GM12878 (cell line): Measurements from ENCODE around the gene TH. TPM values are rescaled to one million over a fixed set of nuclear protein-coding genes. Genes with fewer than 3 reads are reported as not detected.

Source experiments
- ATAC-seq: fragments of 200-7000 bp; cut with Tn5 transposase; 3 replicates; pipeline ENCODE4 v1.9.1; 2020; ENCODE audit warnings: mild to moderate bottlenecking, moderate library complexity
- BruUV-seq: library from RNA; stranded (reverse); fragments of 400-500 nt; replicated peaks from 2 replicates; lab custom pipeline; 2021; lab: Mats Ljungman, UMichigan
- CTCF ChIA-PET: fragments of 300-600 bp; sonication (Branson Sonifier 250); formaldehyde crosslinking; extraction: SDS; loops from one replicate; lab custom pipeline; 2021; ENCODE audit warnings: inconsistent platforms; lab: Yijun Ruan, JAX
- POLR2A ChIA-PET: fragments of 350-600 bp; formaldehyde crosslinking; extraction: SDS; loops from one replicate; lab custom pipeline; 2021; ENCODE audit warnings: inconsistent platforms; lab: Charles Lee
- RAD21 ChIA-PET: fragments of 300-600 bp; sonication (Branson Sonifier 250); formaldehyde crosslinking; loops from one replicate; lab custom pipeline; 2023; ENCODE audit warnings: antibody characterized with exemption; ENCODE audit not compliant: unreplicated experiment; lab: Charles Lee
- SMC1A ChIA-PET: fragments of 300-600 bp; sonication (Branson Sonifier 250); formaldehyde crosslinking; loops from one replicate; lab custom pipeline; 2023; ENCODE audit not compliant: unreplicated experiment, uncharacterized antibody; lab: Charles Lee
- DNase-seq: peaks from one replicate; pipeline ENCODE4 v3.0.0-alpha.2; 2011; ENCODE audit warnings: low read depth, low spot score
- FAIRE-seq: peaks from 3 replicates; lab custom pipeline; 2011; peaks lifted over from hg19 to GRCh38; lab: Jason Lieb, UNC
- H2AFZ ChIP-seq: 2 replicates; pipeline ENCODE4 v1.6.0; 2011; ENCODE audit warnings: low read depth, low read length, control low read depth; ENCODE audit not compliant: control insufficient read depth
- H3K27ac ChIP-seq: 2 replicates; pipeline ENCODE4 v1.5.1; 2011; ENCODE audit warnings: control low read depth; ENCODE audit not compliant: control insufficient read depth, insufficient read depth
- H3K27me3 ChIP-seq, 2 experiments: replicated peaks in 1 of 2; 2 replicates each; pipeline versions ENCODE4 v1.6.0 to v1.6.1; 2011; ENCODE audit warnings: low read length in 1 of 2; ENCODE audit not compliant: control insufficient read depth in 2 of 2, insufficient read depth in 2 of 2
- H3K36me3 ChIP-seq, 2 experiments: 2 replicates each; pipeline ENCODE4 v1.5.1; 2011; ENCODE audit warnings: low read length in 1 of 2; ENCODE audit not compliant: control insufficient read depth in 2 of 2, insufficient read depth in 2 of 2
- H3K4me1 ChIP-seq: 2 replicates; pipeline ENCODE4 v1.6.1; 2011; ENCODE audit warnings: mild to moderate bottlenecking, low read length, moderate library complexity, mixed read lengths; ENCODE audit not compliant: control insufficient read depth, insufficient read depth
- H3K4me2 ChIP-seq: 2 replicates; pipeline ENCODE4 v1.6.0; 2011; ENCODE audit warnings: control low read depth; ENCODE audit not compliant: control insufficient read depth, insufficient read depth
- H3K4me3 ChIP-seq: fragments of 200-600 bp; sonication (generic); 2 replicates; pipeline ENCODE4 v1.5.1; 2016
- H3K79me2 ChIP-seq: 2 replicates; pipeline ENCODE4 v1.6.0; 2011; ENCODE audit warnings: low read length; ENCODE audit not compliant: control insufficient read depth, insufficient read depth
- H3K9ac ChIP-seq: 2 replicates; pipeline ENCODE4 v1.8.0; 2011; ENCODE audit warnings: low read length, control low read depth, mixed read lengths; ENCODE audit not compliant: control insufficient read depth, insufficient read depth
- H3K9me3 ChIP-seq: replicated peaks from 3 replicates; pipeline ENCODE4 v1.5.1; 2011; ENCODE audit warnings: mild to moderate bottlenecking, low read length; ENCODE audit not compliant: control insufficient read depth, insufficient read depth
- H4K20me1 ChIP-seq: 2 replicates; pipeline ENCODE4 v1.6.0; 2011; ENCODE audit not compliant: control insufficient read depth, insufficient read depth
- BMI1 ChIP-seq: fragments of 450-650 bp; IDR thresholded peaks from 2 replicates; pipeline ENCODE4 v1.6.1; 2016; ENCODE audit warnings: mild to moderate bottlenecking, moderate library complexity, borderline replicate concordance
- FOXM1 ChIP-seq: IDR thresholded peaks from 2 replicates; pipeline ENCODE4 v1.6.1; 2012; ENCODE audit warnings: low read depth, mild to moderate bottlenecking, inconsistent platforms, low read length, moderate library complexity
- HDAC2 ChIP-seq: fragments of 200-600 bp; sonication (generic); IDR thresholded peaks from 2 replicates; pipeline ENCODE4 v1.6.1; 2017
- NR2C1 ChIP-seq: fragments of 450-650 bp; IDR thresholded peaks from 2 replicates; pipeline ENCODE4 v1.6.1; 2017; ENCODE audit warnings: antibody characterized with exemption, mild to moderate bottlenecking, moderate library complexity
- RAD51 ChIP-seq: fragments of 450-650 bp; IDR thresholded peaks from 2 replicates; pipeline ENCODE4 v1.6.1; 2016; ENCODE audit warnings: moderate library complexity, mild to moderate bottlenecking, inconsistent platforms
- RCOR1 ChIP-seq: conservative IDR thresholded peaks from 2 replicates; pipeline ENCODE4 v1.6.1; 2012; ENCODE audit warnings: low read depth, low read length, improper control_type of control experiment
- RELA ChIP-seq: fragments of 450-650 bp; IDR thresholded peaks from 2 replicates; pipeline ENCODE4 v1.8.0; 2014; ENCODE audit warnings: borderline replicate concordance; ENCODE audit not compliant: partially characterized antibody
- SMAD5 ChIP-seq: IDR thresholded peaks from 2 replicates; pipeline ENCODE4 v1.6.1; 2016; ENCODE audit warnings: antibody characterized with exemption, low read depth
- SPI1 ChIP-seq: IDR thresholded peaks from 2 replicates; pipeline ENCODE4 v1.6.1; 2011; ENCODE audit warnings: low read depth, mild to moderate bottlenecking, low read length, moderate library complexity, borderline replicate concordance; ENCODE audit not compliant: insufficient read depth
- TAF1 ChIP-seq: IDR thresholded peaks from 2 replicates; pipeline ENCODE4 v1.6.1; 2011; ENCODE audit warnings: mild to moderate bottlenecking, low read depth, low read length, borderline replicate concordance
- TCF7 ChIP-seq: IDR thresholded peaks from 2 replicates; pipeline ENCODE4 v1.6.1; 2014; ENCODE audit warnings: antibody characterized with exemption, borderline replicate concordance
- ZSCAN29 ChIP-seq: fragments of 450-650 bp; IDR thresholded peaks from 2 replicates; pipeline ENCODE4 v1.6.1; 2017; ENCODE audit warnings: mild to moderate bottlenecking, moderate library complexity
- WGBS: methylation state at CpG from one replicate; pipeline ENCODE4 v1.1.6; 2016; ENCODE audit warnings: low lambda C conversion rate; ENCODE audit not compliant: insufficient replicate concordance, insufficient coverage; ENCODE audit errors: missing lambda C conversion rate; 5-methylcytosine and 5-hydroxymethylcytosine counted together
- in situ Hi-C: fragments of 300-500 bp; cut with MboI; formaldehyde crosslinking; loops from 9 replicates; pipeline ENCODE4 v1.14.3; 2018; ENCODE audit warnings: mixed read lengths
- intact Hi-C: fragments of 100-400 bp; cut with micrococcal nuclease; formaldehyde crosslinking; loops from one replicate; pipeline ENCODE4 v1.14.2; 2022; ENCODE audit not compliant: unreplicated experiment
- polyA plus RNA-seq, 11 experiments: library from polyadenylated mRNA; depleted of rRNA in 4 of 11; unstranded in 6 of 11; stranded (reverse) in 5 of 11; fragments of >200 nt; fragmentation: Nextera tagmentation in 4 of 11; fragmentation: Illumina TruSeq in 1 of 11; extraction: Ambion mirVana in 4 of 11; extraction: Trizol in 1 of 11; gene quantifications; 1 replicate in 1 of 11; 2 replicates in 10 of 11; pipeline versions ENCODE4 v1.2.1 to v1.2.3, GENCODE V29; 2011 to 2016; ENCODE audit warnings: inconsistent platforms in 2 of 11, missing spikeins in 2 of 11, low read depth in 1 of 11
- total RNA-seq, 4 experiments: library from RNA; depleted of rRNA in 3 of 4; stranded (reverse); fragments of >200 nt in 3 of 4; fragmentation: Illumina TruSeq in 1 of 4; extraction: Trizol in 1 of 4; gene quantifications; 2 replicates each; pipeline versions ENCODE4 v1.2.1 to v1.2.3, GENCODE V29; 2013 to 2021
- TF ChIP-seq, protein P1 (sequence below): fragments of 450-650 bp; IDR thresholded peaks from 2 replicates; pipeline ENCODE4 v1.6.1; 2017; ENCODE audit warnings: mild to moderate bottlenecking
- TF ChIP-seq, protein P2 (sequence below): fragments of 450-650 bp; formaldehyde crosslinking; IDR thresholded peaks from 2 replicates; pipeline ENCODE4 v1.4.0; 2022; ENCODE audit warnings: mild to moderate bottlenecking, moderate library complexity

TH gene
- total and polyA plus RNA-seq, 10 of the 15 experiments (the other 5 are each of a cell fraction or from before 2014, with no cell fraction given): not detected

DNA sequence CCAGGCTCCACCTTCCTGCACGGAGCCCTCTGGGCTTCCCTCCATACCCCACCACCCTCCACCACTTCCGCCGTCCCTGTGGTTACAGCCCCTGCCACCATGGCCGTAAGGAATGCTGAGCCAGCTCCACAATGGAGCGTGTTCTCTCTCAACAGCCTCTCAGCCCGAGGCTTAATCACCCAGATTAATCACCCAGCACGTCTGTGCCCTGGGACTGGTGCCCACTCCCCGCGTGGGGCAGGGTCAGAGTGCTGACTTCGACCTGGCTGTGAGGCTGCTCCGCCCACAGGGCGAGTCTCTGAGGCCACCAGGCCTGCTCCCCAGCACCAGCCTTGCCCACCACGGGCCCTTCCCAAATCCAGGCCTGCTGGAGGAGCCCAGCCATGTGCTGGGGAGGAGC is 4.0 kb upstream of the TH start:
- H3K36me3 ChIP-seq: no peaks in the 10 kb centered on the region
- in situ Hi-C loops: no loop called here
- H3K27me3 ChIP-seq: no peaks in the 10 kb centered on the region; a peak in 1 of 4 replicates
- H3K9me3 ChIP-seq: no peaks in the 10 kb centered on the region
- DNase-seq (no peak), FAIRE-seq (no peak), ATAC-seq (no peak)
- ChIA-PET CTCF (no interaction called here), RAD21 (no interaction called here), SMC1A (no interaction called here), POLR2A (no interaction called here)
- WGBS: 28% methylated on average over 13 of the region's 13 CpGs
- no peaks in the 10 kb centered on the region for H4K20me1 ChIP-seq
- H3K4me2 ChIP-seq: no peak overlapping the region
- intact Hi-C loops: no loop called here
- no peak overlapping the region for H3K27ac ChIP-seq
- no peaks in the 10 kb centered on the region for H3K4me1 ChIP-seq
- TF ChIP-seq TCF7 (no peak), RAD51 (no peak), FOXM1 (no peak), TAF1 (no peak), RELA (no peak), BMI1 (no peak), HDAC2 (no peak), SPI1 (no peak), RCOR1 (no peak)
- H3K9ac ChIP-seq: no peak overlapping the region
- H3K4me3 ChIP-seq: no peak overlapping the region
- no peak overlapping the region for H2AFZ ChIP-seq
- no peaks in the 10 kb centered on the region for H3K79me2 ChIP-seq
- no TSS peak for BruUV-seq

DNA sequence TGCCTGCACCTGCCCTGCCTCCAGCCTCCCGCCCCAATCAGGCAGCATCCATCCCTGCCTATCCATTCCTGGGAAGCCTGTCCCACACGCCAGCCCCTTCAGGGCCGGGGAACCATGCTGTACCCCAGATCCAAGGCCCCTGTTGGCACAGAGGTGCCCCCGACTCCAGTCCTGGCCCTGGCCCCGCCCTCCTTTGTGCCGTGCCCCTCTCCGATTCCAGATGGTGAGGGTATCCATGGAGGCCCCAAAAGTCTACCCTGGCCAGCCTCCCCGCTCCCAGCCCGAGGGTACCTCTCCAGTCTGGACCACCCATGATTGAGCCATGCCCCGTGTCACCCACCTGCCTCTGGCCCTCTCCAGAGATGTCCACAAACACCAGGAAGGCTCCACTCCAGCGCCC is 2.7 kb upstream of the TH start:
- Histone ChIP-seq H3K9me3 (no peaks in the 10 kb centered on the region), H3K27ac (no peak overlapping the region), H3K27me3 (no peaks in the 10 kb centered on the region; a peak in 1 of 4 replicates), H3K4me1 (no peaks in the 10 kb centered on the region), H3K9ac (no peak overlapping the region), H4K20me1 (no peaks in the 10 kb centered on the region), H3K79me2 (no peaks in the 10 kb centered on the region), H2AFZ (no peak overlapping the region), H3K36me3 (no peaks in the 10 kb centered on the region), H3K4me3 (no peak overlapping the region), H3K4me2 (no peak overlapping the region)
- ChIA-PET POLR2A (no interaction called here), SMC1A (no interaction called here), CTCF (no interaction called here), RAD21 (no interaction called here)
- in situ Hi-C loops (no loop called here), intact Hi-C loops (no loop called here)
- 36% methylated on average over 11 of the region's 11 CpGs for WGBS
- ATAC-seq (no peak), DNase-seq (no peak), FAIRE-seq (no peak)
- BruUV-seq: no TSS peak
- TF ChIP-seq, protein P1, sequence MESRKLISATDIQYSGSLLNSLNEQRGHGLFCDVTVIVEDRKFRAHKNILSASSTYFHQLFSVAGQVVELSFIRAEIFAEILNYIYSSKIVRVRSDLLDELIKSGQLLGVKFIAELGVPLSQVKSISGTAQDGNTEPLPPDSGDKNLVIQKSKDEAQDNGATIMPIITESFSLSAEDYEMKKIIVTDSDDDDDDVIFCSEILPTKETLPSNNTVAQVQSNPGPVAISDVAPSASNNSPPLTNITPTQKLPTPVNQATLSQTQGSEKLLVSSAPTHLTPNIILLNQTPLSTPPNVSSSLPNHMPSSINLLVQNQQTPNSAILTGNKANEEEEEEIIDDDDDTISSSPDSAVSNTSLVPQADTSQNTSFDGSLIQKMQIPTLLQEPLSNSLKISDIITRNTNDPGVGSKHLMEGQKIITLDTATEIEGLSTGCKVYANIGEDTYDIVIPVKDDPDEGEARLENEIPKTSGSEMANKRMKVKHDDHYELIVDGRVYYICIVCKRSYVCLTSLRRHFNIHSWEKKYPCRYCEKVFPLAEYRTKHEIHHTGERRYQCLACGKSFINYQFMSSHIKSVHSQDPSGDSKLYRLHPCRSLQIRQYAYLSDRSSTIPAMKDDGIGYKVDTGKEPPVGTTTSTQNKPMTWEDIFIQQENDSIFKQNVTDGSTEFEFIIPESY: no peak
- no peak for TF ChIP-seq NR2C1
- TF ChIP-seq ZSCAN29: no peak
- TF ChIP-seq, protein P2, sequence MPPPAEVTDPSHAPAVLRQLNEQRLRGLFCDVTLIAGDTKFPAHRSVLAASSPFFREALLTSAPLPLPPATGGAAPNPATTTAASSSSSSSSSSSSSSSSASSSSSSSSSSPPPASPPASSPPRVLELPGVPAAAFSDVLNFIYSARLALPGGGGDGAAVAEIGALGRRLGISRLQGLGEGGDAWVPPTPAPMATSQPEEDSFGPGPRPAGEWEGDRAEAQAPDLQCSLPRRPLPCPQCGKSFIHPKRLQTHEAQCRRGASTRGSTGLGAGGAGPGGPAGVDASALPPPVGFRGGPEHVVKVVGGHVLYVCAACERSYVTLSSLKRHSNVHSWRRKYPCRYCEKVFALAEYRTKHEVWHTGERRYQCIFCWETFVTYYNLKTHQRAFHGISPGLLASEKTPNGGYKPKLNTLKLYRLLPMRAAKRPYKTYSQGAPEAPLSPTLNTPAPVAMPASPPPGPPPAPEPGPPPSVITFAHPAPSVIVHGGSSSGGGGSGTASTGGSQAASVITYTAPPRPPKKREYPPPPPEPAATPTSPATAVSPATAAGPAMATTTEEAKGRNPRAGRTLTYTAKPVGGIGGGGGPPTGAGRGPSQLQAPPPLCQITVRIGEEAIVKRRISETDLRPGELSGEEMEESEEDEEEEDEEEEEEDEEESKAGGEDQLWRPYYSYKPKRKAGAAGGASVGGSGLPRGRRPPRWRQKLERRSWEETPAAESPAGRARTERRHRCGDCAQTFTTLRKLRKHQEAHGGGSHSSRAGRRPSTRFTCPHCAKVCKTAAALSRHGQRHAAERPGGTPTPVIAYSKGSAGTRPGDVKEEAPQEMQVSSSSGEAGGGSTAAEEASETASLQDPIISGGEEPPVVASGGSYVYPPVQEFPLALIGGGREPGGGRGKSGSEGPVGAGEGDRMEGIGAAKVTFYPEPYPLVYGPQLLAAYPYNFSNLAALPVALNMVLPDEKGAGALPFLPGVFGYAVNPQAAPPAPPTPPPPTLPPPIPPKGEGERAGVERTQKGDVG (CRISPR knock-in tag): no peak
- TF ChIP-seq SMAD5: no peak
